H1 (cell line): ENCODE measurements around the gene PPP1CA. TPM values are rescaled to one million over a fixed set of nuclear protein-coding genes. Genes with fewer than 3 reads are reported as not detected.

Experiments
- CTCF ChIA-PET: fragments of 300-600 bp; sonication (Branson Sonifier 250); formaldehyde crosslinking; loops from one replicate; lab custom pipeline; 2021; ENCODE audit not compliant: partially characterized antibody; lab: Charles Lee
- POLR2A ChIA-PET: fragments of 300-600 bp; sonication (Branson Sonifier 250); formaldehyde crosslinking; loops from one replicate; lab custom pipeline; 2021; ENCODE audit warnings: inconsistent platforms; ENCODE audit not compliant: partially characterized antibody; lab: Charles Lee
- DNase-seq, 2 experiments: peaks; one replicate each; pipeline versions ENCODE4 v3.0.0 to v3.0.0-alpha.2; 2010 to 2022; ENCODE audit warnings: low spot score in 2 of 2, low read depth in 1 of 2, mixed read lengths in 1 of 2
- FAIRE-seq: peaks from 2 replicates; lab custom pipeline; 2011; peaks lifted over from hg19 to GRCh38; lab: Jason Lieb, UNC
- H2AFZ ChIP-seq: 2 replicates; pipeline ENCODE4 v1.8.1; 2012; ENCODE audit warnings: low read length, inconsistent platforms
- H2AK5ac ChIP-seq: 2 replicates; pipeline ENCODE4 v1.6.1; 2013; ENCODE audit warnings: low read depth, low read length
- H2BK120ac ChIP-seq: replicated peaks from 2 replicates; pipeline ENCODE3; 2013; ENCODE audit warnings: low read depth, low read length, inconsistent platforms
- H2BK12ac ChIP-seq: 2 replicates; pipeline ENCODE4 v1.6.1; 2013; ENCODE audit warnings: low read depth, low read length
- H2BK15ac ChIP-seq: 2 replicates; pipeline ENCODE4 v1.6.1; 2013; ENCODE audit warnings: low read length
- H2BK20ac ChIP-seq: 2 replicates; pipeline ENCODE4 v1.6.1; 2013; ENCODE audit warnings: low read length
- H2BK5ac ChIP-seq: 2 replicates; pipeline ENCODE4 v1.6.1; 2013; ENCODE audit warnings: low read depth, low read length
- H3K14ac ChIP-seq: 2 replicates; pipeline ENCODE4 v1.6.1; 2013; ENCODE audit warnings: inconsistent platforms; ENCODE audit not compliant: insufficient read length
- H3K18ac ChIP-seq: 2 replicates; pipeline ENCODE4 v1.6.1; 2013; ENCODE audit warnings: low read length; ENCODE audit errors: extremely low read depth
- H3K23ac ChIP-seq: 2 replicates; pipeline ENCODE4 v1.6.1; 2013; ENCODE audit warnings: inconsistent platforms; ENCODE audit not compliant: insufficient read length
- H3K23me2 ChIP-seq: 2 replicates; pipeline ENCODE4 v1.6.1; 2013; ENCODE audit warnings: low read depth, low read length
- H3K27ac ChIP-seq: 2 replicates; pipeline ENCODE4 v1.6.1; 2011; ENCODE audit warnings: low read depth, low read length, inconsistent platforms
- H3K27me3 ChIP-seq, 4 experiments: replicated peaks in 1 of 4; 1 replicate in 1 of 4; 2 replicates in 3 of 4; pipeline versions ENCODE4 v1.6.1 to v1.8.1; 2011 to 2013; ENCODE audit warnings: low read length in 3 of 4, mild to moderate bottlenecking in 3 of 4, inconsistent platforms in 2 of 4, mixed read lengths in 2 of 4, moderate library complexity in 1 of 4; ENCODE audit not compliant: control insufficient read depth in 3 of 4, insufficient read depth in 3 of 4; ENCODE audit errors: extremely low read depth in 1 of 4
- H3K36me3 ChIP-seq, 4 experiments: 2 replicates each; pipeline versions ENCODE4 v1.6.1 to v1.8.1; 2011 to 2013; ENCODE audit warnings: mild to moderate bottlenecking in 4 of 4, low read length in 3 of 4, moderate library complexity in 2 of 4, control low read depth in 1 of 4, inconsistent platforms in 1 of 4; ENCODE audit not compliant: insufficient read depth in 4 of 4, control insufficient read depth in 2 of 4
- H3K4ac ChIP-seq: replicated peaks from 2 replicates; pipeline ENCODE3; 2013; ENCODE audit warnings: low read length, low read depth, mixed read lengths, inconsistent platforms; ENCODE audit not compliant: insufficient read length
- H3K4me1 ChIP-seq, 4 experiments: replicated peaks in 1 of 4; 1 replicate in 1 of 4; 2 replicates in 3 of 4; pipeline versions ENCODE4 v1.6.1 to v1.8.1; 2011 to 2013; ENCODE audit warnings: low read length in 3 of 4, inconsistent platforms in 2 of 4, mixed read lengths in 1 of 4; ENCODE audit not compliant: insufficient read depth in 4 of 4, control insufficient read depth in 3 of 4
- H3K4me2 ChIP-seq, 2 experiments: 2 replicates each; pipeline versions ENCODE4 v1.6.1 to v1.8.1; 2011 to 2013; ENCODE audit warnings: low read depth in 2 of 2, low read length in 2 of 2, control low read depth in 1 of 2, inconsistent platforms in 1 of 2, mild to moderate bottlenecking in 1 of 2; ENCODE audit not compliant: insufficient read depth in 1 of 2
- H3K4me3 ChIP-seq, 4 experiments: fragments of 200-600, 300-600 bp in 1 of 4; sonication (generic), shearing (Covaris generic), sonication (Bioruptor Twin) in 1 of 4; 2 replicates each; pipeline versions ENCODE4 v1.5.1 to v1.8.1; 2011 to 2016; ENCODE audit warnings: low read length in 4 of 4, low read depth in 3 of 4, control low read depth in 2 of 4, inconsistent platforms in 2 of 4, mild to moderate bottlenecking in 2 of 4, mixed read lengths in 1 of 4, moderate library complexity in 1 of 4; ENCODE audit not compliant: insufficient read depth in 2 of 4; ENCODE audit errors: extremely low read depth in 1 of 4
- H3K56ac ChIP-seq: replicated peaks from 2 replicates; pipeline ENCODE3; 2013; ENCODE audit warnings: low read depth, mild to moderate bottlenecking, mixed read lengths, low read length, inconsistent platforms; ENCODE audit not compliant: insufficient read length
- H3K79me1 ChIP-seq: 2 replicates; pipeline ENCODE4 v1.6.1; 2013; ENCODE audit warnings: low read depth, low read length, control low read depth
- H3K79me2 ChIP-seq, 2 experiments: 2 replicates each; pipeline versions ENCODE4 v1.6.1 to v1.8.1; 2012 to 2013; ENCODE audit warnings: low read length in 2 of 2, mild to moderate bottlenecking in 2 of 2, inconsistent platforms in 1 of 2; ENCODE audit not compliant: insufficient read depth in 2 of 2, control insufficient read depth in 1 of 2
- H3K9ac ChIP-seq, 4 experiments: replicated peaks in 1 of 4; 1 replicate in 1 of 4; 2 replicates in 3 of 4; pipeline versions ENCODE4 v1.6.1 to v1.8.1; 2011 to 2013; ENCODE audit warnings: low read depth in 3 of 4, low read length in 3 of 4, control low read depth in 2 of 4, mild to moderate bottlenecking in 2 of 4, moderate library complexity in 2 of 4, inconsistent platforms in 1 of 4; ENCODE audit errors: extremely low read depth in 1 of 4
- H3K9me3 ChIP-seq, 2 experiments: 2 replicates each; pipeline versions ENCODE4 v1.6.1 to v1.8.1; 2012 to 2013; ENCODE audit warnings: mild to moderate bottlenecking in 2 of 2, moderate library complexity in 2 of 2, control low read depth in 1 of 2, inconsistent platforms in 1 of 2, low read depth in 1 of 2, low read length in 1 of 2, mixed read lengths in 1 of 2; ENCODE audit not compliant: insufficient read depth in 2 of 2
- H4K20me1 ChIP-seq, 2 experiments: replicated peaks in 1 of 2; 2 replicates each; pipeline versions ENCODE3 to v1.8.1; 2011 to 2013; ENCODE audit warnings: inconsistent platforms in 2 of 2, low read length in 2 of 2, mild to moderate bottlenecking in 1 of 2; ENCODE audit not compliant: insufficient read depth in 2 of 2, control insufficient read depth in 1 of 2
- H4K5ac ChIP-seq: 2 replicates; pipeline ENCODE4 v1.6.1; 2013; ENCODE audit warnings: low read length, low read depth, mixed read lengths, inconsistent platforms; ENCODE audit not compliant: insufficient read length
- H4K8ac ChIP-seq: 2 replicates; pipeline ENCODE4 v1.8.0; 2013; ENCODE audit warnings: mild to moderate bottlenecking, moderate library complexity, low read length, inconsistent platforms; ENCODE audit not compliant: insufficient read depth; ENCODE audit errors: extremely low read depth
- H4K91ac ChIP-seq: replicated peaks from 2 replicates; pipeline ENCODE3; 2013; ENCODE audit warnings: low read length, mixed read lengths, inconsistent platforms; ENCODE audit not compliant: insufficient read length
- BRCA1 ChIP-seq: IDR thresholded peaks from 2 replicates; pipeline ENCODE4 v1.6.1; 2012; ENCODE audit warnings: low read depth, low read length, improper control_type of control experiment
- CBX5 ChIP-seq: fragments of 300-800, 300-1000 bp; sonication (generic); IDR thresholded peaks from 2 replicates; pipeline ENCODE4 v1.7.1; 2016; ENCODE audit warnings: antibody characterized with exemption, low read length, low read depth
- CHD1 ChIP-seq: IDR thresholded peaks from 2 replicates; pipeline ENCODE4 v1.6.1; 2012; ENCODE audit warnings: low read depth, low read length, improper control_type of control experiment
- EGR1 ChIP-seq: IDR thresholded peaks from 2 replicates; pipeline ENCODE4 v1.6.1; 2011; ENCODE audit warnings: low read depth, low read length, borderline replicate concordance
- EP300 ChIP-seq, 2 experiments: IDR thresholded peaks; 1 replicate in 1 of 2; 2 replicates in 1 of 2; pipeline ENCODE4 v1.6.1; 2011 to 2012; ENCODE audit warnings: low read depth in 2 of 2, low read length in 2 of 2, mild to moderate bottlenecking in 2 of 2, borderline replicate concordance in 1 of 2, inconsistent platforms in 1 of 2, moderate library complexity in 1 of 2
- GTF2F1 ChIP-seq: IDR thresholded peaks from 2 replicates; pipeline ENCODE4 v1.6.1; 2012; ENCODE audit warnings: low read depth, low read length, improper control_type of control experiment, borderline replicate concordance
- HDAC6 ChIP-seq: IDR thresholded peaks from one replicate; pipeline ENCODE4 v1.7.1; 2012; ENCODE audit warnings: low read depth, mild to moderate bottlenecking, inconsistent platforms, low read length, moderate library complexity
- RFX5 ChIP-seq: IDR thresholded peaks from 2 replicates; pipeline ENCODE4 v1.6.1; 2011; ENCODE audit warnings: low read depth, low read length, improper control_type of control experiment, borderline replicate concordance
- WGBS, 2 experiments: shearing (Covaris generic) in 1 of 2; methylation state at CpG; one replicate each; pipeline versions ENCODE4 v1.1.6 to v1.1.7; 2013 to 2015; ENCODE audit warnings: low lambda C conversion rate in 2 of 2, mixed read lengths in 2 of 2, inconsistent platforms in 1 of 2, low coverage in 1 of 2, missing lambda C conversion rate in 1 of 2; ENCODE audit not compliant: insufficient replicate concordance in 2 of 2, insufficient coverage in 1 of 2, insufficient read length in 1 of 2; ENCODE audit errors: extremely low coverage in 1 of 2, missing lambda C conversion rate in 1 of 2; 5-methylcytosine and 5-hydroxymethylcytosine counted together
- polyA plus RNA-seq, 7 experiments: library from polyadenylated mRNA; depleted of rRNA in 3 of 7; stranded (reverse) in 5 of 7; unstranded in 2 of 7; fragments of >200 nt in 5 of 7; fragments of 200-250 nt in 2 of 7; gene quantifications; 1 replicate in 5 of 7; 2 replicates in 1 of 7; 4 replicates in 1 of 7; pipeline versions ENCODE4 v1.2.1 to v1.2.3, GENCODE V29; 2011 to 2013; ENCODE audit warnings: missing spikeins in 2 of 7, mixed read lengths in 2 of 7
- total RNA-seq: library from RNA; stranded (reverse); fragmentation: NEBNext Ultra II Directional; extraction: Animal tissue kit (Norgen Biotek cat#: 25700); gene quantifications from 2 replicates; pipeline ENCODE4 v1.2.1, GENCODE V29; 2021
- TF ChIP-seq, protein P1 (sequence below): IDR thresholded peaks from 2 replicates; pipeline ENCODE4 v1.6.1; 2011; ENCODE audit warnings: low read depth, mild to moderate bottlenecking, low read length; ENCODE audit not compliant: insufficient read depth

The PPP1CA gene
- total and polyA plus RNA-seq, 2 of the 8 experiments (the other 6 are each of a cell fraction or from before 2014, with no cell fraction given): 198 to 359 TPM

DNA sequence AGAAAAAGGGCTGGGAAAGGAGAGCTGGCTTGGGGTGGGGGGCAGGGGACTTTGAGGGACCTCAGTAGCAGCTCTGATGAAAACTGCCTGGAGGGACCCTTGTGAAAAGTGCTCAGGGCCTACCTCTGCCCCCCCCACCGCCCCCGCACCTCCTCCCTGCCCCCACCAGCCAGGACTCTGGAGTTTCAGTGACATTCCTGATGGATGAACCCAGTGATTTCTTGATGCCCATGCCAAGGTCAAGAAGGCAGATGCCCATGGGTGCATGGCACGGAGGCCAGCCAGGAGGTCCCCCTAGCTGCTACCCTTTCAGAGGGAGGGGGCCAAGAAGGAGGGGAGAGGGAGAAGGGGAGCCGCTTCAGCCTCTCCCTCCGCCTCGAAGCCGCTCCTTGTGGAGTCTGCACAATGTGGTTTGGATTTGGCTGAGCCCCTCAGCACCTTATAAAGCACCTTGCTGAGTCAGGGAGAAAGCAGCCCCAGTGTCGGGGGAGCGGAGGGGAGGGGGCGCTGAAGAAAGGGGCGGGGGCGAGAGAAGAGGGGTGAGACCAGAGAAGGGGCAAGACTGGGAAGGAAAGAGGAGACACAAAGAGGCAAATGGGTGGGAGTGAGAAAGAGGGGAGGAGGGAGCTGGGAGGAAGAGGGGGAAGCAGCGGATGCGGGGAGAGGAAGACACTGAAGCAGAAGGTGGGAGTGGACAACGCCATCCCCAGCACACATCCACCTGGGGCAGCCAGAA, 26.2 kb downstream of the PPP1CA start:
- no peak overlapping the region for H2BK120ac ChIP-seq
- H3K56ac ChIP-seq: no peak overlapping the region
- H3K14ac ChIP-seq: no peak overlapping the region
- no peak overlapping the region; the same call in 1 of the 2 replicates for H4K8ac ChIP-seq
- FAIRE-seq (no peak), DNase-seq (peak in 1 of 2 experiments; percentile 62)
- 0 out of 2 replicates have a peak overlapping the region, but pooled peaks have one; percentile 92 for H2BK15ac ChIP-seq
- peak overlapping the region; percentile 66; the same call in 1 of the 2 replicates for H2BK5ac ChIP-seq
- H4K91ac ChIP-seq: no peak overlapping the region
- peaks cover 0 to 45% (median 38%) of the 10 kb centered on the region in 4 experiments; a peak in 6 of 7 replicates for H3K4me1 ChIP-seq
- H3K4me2 ChIP-seq: peak overlapping the region; percentile 87 to 96
- no peaks in the 10 kb centered on the region for H3K79me2 ChIP-seq
- H3K23ac ChIP-seq: no peak overlapping the region
- peaks cover 25% of the 10 kb centered on the region; the same call in 1 of the 2 replicates for H3K23me2 ChIP-seq
- ChIA-PET POLR2A (interaction anchor here (0.9 to 3.1 kb wide), 10 partner anchors 8 to 105 kb away, joined by 3 to 8 read pairs (median 4); partner anchors contain the start of gene POLD4), CTCF (interaction anchor here (0.6 to 34.8 kb wide), 9 partner anchors 13 to 118 kb away, joined by 3 to 1305 read pairs (median 4); partner anchors contain the start of genes POLD4 and RAD9A)
- peak overlapping the region; percentile 96 for H2BK12ac ChIP-seq
- WGBS, 2 experiments: 16% methylated on average over 8 of the region's 15 CpGs; no CpG with 5 or more reads in 1 of the 2 experiments
- H3K27me3 ChIP-seq: peaks cover 7 to 56% (median 49%) of the 10 kb centered on the region in 4 experiments
- H3K18ac ChIP-seq: peak overlapping the region; percentile 78
- 0 out of 2 replicates have a peak overlapping the region, but pooled peaks have one; percentile 34 for H2AFZ ChIP-seq
- 0 out of 2 replicates have a peak overlapping the region, but pooled peaks have one; percentile 72 for H2BK20ac ChIP-seq
- H4K20me1 ChIP-seq: peaks cover 0 to 5% of the 10 kb centered on the region in 2 experiments
- H3K9me3 ChIP-seq: no peaks in the 10 kb centered on the region
- H3K27ac ChIP-seq: no peak overlapping the region
- peak overlapping the region; percentile 5 for H3K4ac ChIP-seq
- H3K4me3 ChIP-seq: peak overlapping the region; percentile 16 to 55 (median 22); a peak in 5 of 8 replicates
- H4K5ac ChIP-seq: no peak overlapping the region
- no peak overlapping the region for H3K9ac ChIP-seq
- H3K79me1 ChIP-seq: no peaks in the 10 kb centered on the region
- H3K36me3 ChIP-seq: no peaks in the 10 kb centered on the region
- no peak overlapping the region for H2AK5ac ChIP-seq
- no peak for TF ChIP-seq RFX5
- TF ChIP-seq GTF2F1: no peak
- TF ChIP-seq, protein P1, sequence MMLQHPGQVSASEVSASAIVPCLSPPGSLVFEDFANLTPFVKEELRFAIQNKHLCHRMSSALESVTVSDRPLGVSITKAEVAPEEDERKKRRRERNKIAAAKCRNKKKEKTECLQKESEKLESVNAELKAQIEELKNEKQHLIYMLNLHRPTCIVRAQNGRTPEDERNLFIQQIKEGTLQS: no peak
- TF ChIP-seq CBX5: no peak
- no peak for TF ChIP-seq HDAC6
- TF ChIP-seq EP300 (IDR thresholded peaks at IDR 0.05; ENCODE audit: borderline replicate concordance in 1 of 2, low read depth in 2 of 2, low read length in 2 of 2): no peak
- TF ChIP-seq CHD1: no peak
- TF ChIP-seq EGR1: 0 out of 2 replicates have a peak, but pooled peaks have one; percentile 31
- TF ChIP-seq BRCA1: no peak
